ENCODE measurements around the gene C3orf20. TPM values are rescaled to one million over a fixed set of nuclear protein-coding genes. Genes with fewer than 3 reads are reported as not detected.

Gene C3orf20
- total and polyA plus RNA-seq, 2 of the 13 experiments (the other 11 are each of a cell fraction or from before 2014, with no cell fraction given): 0.03 to 0.04 TPM

- peak; percentile 95 for TF ChIP-seq MYC (CRISPR knock-in tag; IDR thresholded peaks at IDR 0.05; ENCODE audit: borderline replicate concordance)
- TF ChIP-seq ZNF142 (CRISPR knock-in tag; IDR thresholded peaks at IDR 0.05): no peak
- TF ChIP-seq PREB (CRISPR knock-in tag; IDR thresholded peaks at IDR 0.05): no peak
- TF ChIP-seq ZNF234 (CRISPR knock-in tag; conservative IDR thresholded peaks at IDR 0.05): no peak
- peak; percentile 97 for TF ChIP-seq NCOA2 (CRISPR knock-in tag; IDR thresholded peaks at IDR 0.05)
- TF ChIP-seq ARNT2 (CRISPR knock-in tag; IDR thresholded peaks at IDR 0.05; ENCODE audit: low read depth): no peak
- TF ChIP-seq MTERF4 (CRISPR knock-in tag; IDR thresholded peaks at IDR 0.05): peak; percentile 41; the same call in 1 of the 2 replicates
- 0 out of 2 replicates have a peak, but pooled peaks have one; percentile 0 for TF ChIP-seq MAFF (IDR thresholded peaks at IDR 0.05; ENCODE audit: low read depth, low read length)
- no peak; the same call in 1 of the 2 replicates for TF ChIP-seq ZNF121 (CRISPR knock-in tag; IDR thresholded peaks at IDR 0.05)
- no peak for TF ChIP-seq IKZF1 (IDR thresholded peaks at IDR 0.05)
- no peak for TF ChIP-seq REL (CRISPR knock-in tag; conservative IDR thresholded peaks at IDR 0.05)
- TF ChIP-seq ETS1 (CRISPR knock-in tag; IDR thresholded peaks at IDR 0.05): no peak
- TF ChIP-seq ATF4 (CRISPR knock-in tag; IDR thresholded peaks at IDR 0.05): peak in 1 of 2 experiments; percentile 69; a peak in 1 of 4 replicates
- TF ChIP-seq NPAS2 (CRISPR knock-in tag; IDR thresholded peaks at IDR 0.05; ENCODE audit: borderline replicate concordance): no peak
- no peak for TF ChIP-seq PBX3 (CRISPR knock-in tag; IDR thresholded peaks at IDR 0.05; ENCODE audit: borderline replicate concordance)
- peak; percentile 77; the same call in 1 of the 2 replicates for TF ChIP-seq RCOR2 (CRISPR knock-in tag; IDR thresholded peaks at IDR 0.05)
- 0 out of 2 replicates have a peak, but pooled peaks have one; percentile 42 for TF ChIP-seq BRF2 (CRISPR knock-in tag; IDR thresholded peaks at IDR 0.05)
Observed at GRCh38 chr3:14678015-14678503, 3.1 kb downstream of the C3orf20 start (continued).

Measured in HepG2 (cell line).